Muscle layer of colon (tissue), 2 donors: ENCODE results near the gene CLEC20A.

Source experiments
- H3K27ac ChIP-seq: one replicate; pipeline ENCODE4 v1.7.0; 2013; ENCODE audit warnings: low read depth, mild to moderate bottlenecking, low read length, moderate library complexity
- H3K27me3 ChIP-seq, 2 donors: one replicate each; pipeline ENCODE4 v1.7.0; 2013; ENCODE audit warnings: low read length in 2 of 2, mild to moderate bottlenecking in 2 of 2; ENCODE audit not compliant: insufficient read depth in 2 of 2, control insufficient read depth in 1 of 2
- H3K36me3 ChIP-seq: one replicate; pipeline ENCODE4 v1.7.0; 2013; ENCODE audit warnings: mild to moderate bottlenecking, low read length; ENCODE audit not compliant: insufficient read depth
- H3K4me1 ChIP-seq: one replicate; pipeline ENCODE4 v1.7.0; 2013; ENCODE audit warnings: mild to moderate bottlenecking, low read length; ENCODE audit not compliant: insufficient read depth
- H3K4me3 ChIP-seq, 2 donors: one replicate each; pipeline ENCODE4 v1.7.0; 2013; ENCODE audit warnings: low read length in 2 of 2, low read depth in 1 of 2, mild to moderate bottlenecking in 1 of 2, moderate library complexity in 1 of 2
- H3K9ac ChIP-seq: one replicate; pipeline ENCODE4 v1.7.0; 2013; ENCODE audit warnings: low read length
- H3K9me3 ChIP-seq: one replicate; pipeline ENCODE4 v1.7.0; 2013; ENCODE audit warnings: mild to moderate bottlenecking, low read length
- donor health status: abdominal sarcoma.
- donor health status: Adenocarcinoma of cecum.

CLEC20A gene

GRCh38 chr1:178496410-178497135 is at the start of gene CLEC20A:
TSS of gene CLEC20A (minus strand) at chr1:178496964. CDS start at chr1:178496939, 25 bp downstream.
- Histone ChIP-seq H3K27me3 (no peaks in the 10 kb centered on the region), H3K9me3 (no peaks in the 10 kb centered on the region), H3K4me3 (no peak within 1 kb of the TSS), H3K27ac (no peak within 1 kb of the TSS), H3K36me3 (no peaks in the 10 kb centered on the region), H3K4me1 (no peaks in the 10 kb centered on the region), H3K9ac (no peak within 1 kb of the TSS)

- Histone ChIP-seq H3K4me3 (peak overlapping the region in 1 of 2 donors; percentile 27), H3K9ac (no peak overlapping the region)
Observed at GRCh38 chr1:178544531-178544930, 47.8 kb upstream of the CLEC20A start.

GRCh38 chr1:178543290-178543607 is 46.5 kb upstream of the CLEC20A start:
- H3K9me3 ChIP-seq: no peaks in the 10 kb centered on the region
- peak overlapping the region; percentile 95 for H3K27ac ChIP-seq
- H3K4me1 ChIP-seq: peaks cover 31% of the 10 kb centered on the region
- H3K9ac ChIP-seq: peak overlapping the region; percentile 11
- peak overlapping the region; percentile 99 to 100 for H3K4me3 ChIP-seq
- no peaks in the 10 kb centered on the region for H3K27me3 ChIP-seq
- H3K36me3 ChIP-seq: peaks cover 8% of the 10 kb centered on the region

More at GRCh38 chr1:178544531-178544930, 47.8 kb upstream of the CLEC20A start:
- Histone ChIP-seq H3K27ac (peak overlapping the region; percentile 48), H3K4me1 (peaks cover 31% of the 10 kb centered on the region), H3K36me3 (peaks cover 8% of the 10 kb centered on the region), H3K9me3 (no peaks in the 10 kb centered on the region), H3K27me3 (no peaks in the 10 kb centered on the region)

DNA sequence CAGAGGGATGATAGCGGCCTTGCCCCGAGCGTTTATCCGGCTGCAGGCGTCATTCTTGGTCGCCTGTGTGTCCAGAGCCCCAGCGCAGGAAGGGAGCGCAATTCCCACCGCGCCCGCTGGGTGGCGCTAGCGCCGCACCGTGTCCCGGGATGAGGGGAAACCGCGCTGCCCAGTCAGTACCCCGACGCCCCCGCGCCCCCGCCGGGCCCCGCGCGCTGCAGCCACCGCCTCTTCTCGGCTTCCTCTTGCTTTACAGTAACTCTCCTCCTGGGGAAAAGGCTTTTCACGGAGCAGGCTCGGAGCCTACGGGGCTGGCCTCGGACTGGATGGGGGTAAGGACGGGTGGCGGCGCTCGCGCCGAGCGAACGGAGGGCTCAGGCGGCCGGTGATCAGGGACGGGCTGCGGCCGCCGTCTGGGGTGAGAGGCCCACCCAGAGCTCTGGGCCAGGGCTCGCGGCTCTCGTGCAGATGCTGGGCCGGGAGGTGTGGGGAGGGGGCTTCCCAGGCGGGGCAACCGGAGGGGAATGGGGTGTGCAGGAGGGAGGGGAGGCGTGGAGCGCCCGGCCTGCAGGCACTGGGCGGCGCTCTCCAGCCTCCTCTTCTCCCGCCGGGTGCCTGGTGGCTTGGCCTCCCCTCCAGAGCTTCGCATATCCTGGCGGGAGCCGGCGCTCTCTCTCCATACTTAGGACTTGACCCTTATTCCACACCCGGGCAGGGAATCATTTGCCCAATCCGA is 46.0 kb upstream of the CLEC20A start:
- Histone ChIP-seq H3K36me3 (peaks cover 3% of the 10 kb centered on the region), H3K4me3 (peak overlapping the region; percentile 99 to 100), H3K9ac (peak overlapping the region; percentile 76), H3K27ac (peak overlapping the region; percentile 95), H3K9me3 (no peaks in the 10 kb centered on the region), H3K27me3 (no peaks in the 10 kb centered on the region), H3K4me1 (peaks cover 31% of the 10 kb centered on the region)

DNA sequence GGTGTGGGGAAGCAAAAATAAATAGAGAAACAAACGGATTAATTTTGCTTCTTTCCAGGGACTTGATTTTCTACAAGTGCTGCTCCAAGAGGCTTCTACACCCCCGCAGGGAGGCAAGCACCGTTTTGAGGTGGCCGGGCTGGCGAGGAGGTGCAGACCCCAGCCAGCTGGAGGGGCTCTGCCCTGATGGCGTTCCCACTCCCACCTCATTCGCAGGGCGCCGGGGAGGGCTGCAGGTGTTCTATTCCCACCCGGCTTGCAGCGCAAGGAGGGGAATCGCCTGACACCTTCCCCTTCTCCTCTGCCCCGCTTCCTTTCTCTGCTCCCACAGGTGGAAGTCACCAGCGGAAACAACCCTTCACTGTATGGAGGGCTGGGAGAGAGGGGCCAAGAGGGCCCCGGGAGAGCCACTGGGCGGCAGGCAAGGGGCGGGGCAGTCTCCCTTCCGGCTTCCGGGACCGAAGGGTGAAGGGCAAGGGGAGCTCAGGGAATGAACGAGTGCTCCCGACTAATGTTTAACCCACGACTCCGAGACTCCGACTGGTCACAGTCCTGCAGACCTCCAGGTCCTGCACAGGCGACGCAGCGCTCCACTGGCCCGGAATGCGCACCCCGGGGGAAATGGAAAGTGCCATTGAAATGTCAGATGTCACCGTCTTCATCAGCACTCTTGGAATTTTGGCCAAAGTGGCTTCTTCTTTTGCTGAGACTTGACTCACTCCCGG is 45.2 kb upstream of the CLEC20A start:
- Histone ChIP-seq H3K9me3 (no peaks in the 10 kb centered on the region), H3K4me3 (peak overlapping the region; percentile 99 to 100), H3K27me3 (no peaks in the 10 kb centered on the region), H3K27ac (peak overlapping the region; percentile 95), H3K36me3 (no peaks in the 10 kb centered on the region), H3K9ac (peak overlapping the region; percentile 76), H3K4me1 (peaks cover 31% of the 10 kb centered on the region)

- peak overlapping the region in 1 of 2 donors; percentile 100 for H3K4me3 ChIP-seq
Observed at GRCh38 chr1:178541379-178541778, 44.6 kb upstream of the CLEC20A start.

DNA sequence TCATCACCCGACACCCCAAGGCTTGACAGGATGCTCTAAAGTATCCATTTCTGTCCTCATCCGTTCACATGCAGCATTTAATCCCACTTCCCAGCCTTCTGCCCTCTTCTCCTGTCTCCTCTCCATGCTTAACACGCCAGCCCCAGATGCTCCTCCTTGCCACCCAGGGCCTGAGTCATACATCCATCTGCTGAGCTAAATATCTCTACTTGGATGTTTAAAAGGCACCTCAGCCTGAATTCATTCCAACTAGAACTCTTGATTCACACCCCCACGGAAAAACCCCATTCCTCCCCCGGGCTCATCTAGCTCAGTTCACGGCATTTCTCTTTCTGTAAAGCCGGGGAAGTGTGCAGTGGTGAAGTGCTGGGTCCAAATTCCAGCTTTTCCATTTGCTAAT is 43.9 kb upstream of the CLEC20A start:
- Histone ChIP-seq H3K4me3 (no peak overlapping the region), H3K9ac (no peak overlapping the region), H3K36me3 (no peaks in the 10 kb centered on the region), H3K9me3 (no peaks in the 10 kb centered on the region), H3K27me3 (no peaks in the 10 kb centered on the region), H3K4me1 (peaks cover 28% of the 10 kb centered on the region), H3K27ac (no peak overlapping the region)

More at GRCh38 chr1:178541379-178541778, 44.6 kb upstream of the CLEC20A start:
- H3K27me3 ChIP-seq: no peaks in the 10 kb centered on the region
- peaks cover 31% of the 10 kb centered on the region for H3K4me1 ChIP-seq
- H3K9me3 ChIP-seq: no peaks in the 10 kb centered on the region
- peak overlapping the region; percentile 76 for H3K9ac ChIP-seq
- H3K36me3 ChIP-seq: no peaks in the 10 kb centered on the region
- H3K27ac ChIP-seq: no peak overlapping the region

DNA sequence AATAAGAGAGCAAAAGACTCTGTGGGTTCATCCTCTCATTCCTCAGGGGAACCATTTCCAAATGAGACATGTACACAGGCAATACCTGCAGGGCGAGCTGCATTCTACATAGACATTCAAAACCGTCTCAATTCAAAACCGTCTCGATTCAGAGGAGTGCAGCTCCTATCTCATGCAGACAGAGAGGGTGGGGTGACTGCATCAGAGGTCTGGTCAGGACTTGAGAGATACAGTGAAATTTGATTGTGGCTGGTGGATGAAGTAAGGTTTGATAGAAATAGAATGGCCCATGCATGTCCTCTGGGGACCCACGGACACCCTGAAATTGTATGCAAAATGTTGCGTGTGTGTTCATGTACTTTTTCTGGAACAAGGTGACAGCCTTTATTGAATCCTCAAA is 43.4 kb upstream of the CLEC20A start:
- Histone ChIP-seq H3K4me1 (peaks cover 23% of the 10 kb centered on the region), H3K36me3 (no peaks in the 10 kb centered on the region), H3K9me3 (no peaks in the 10 kb centered on the region), H3K27me3 (no peaks in the 10 kb centered on the region), H3K9ac (no peak overlapping the region), H3K4me3 (no peak overlapping the region), H3K27ac (no peak overlapping the region)

- Histone ChIP-seq H3K27ac (no peak overlapping the region), H3K36me3 (no peaks in the 10 kb centered on the region), H3K4me1 (peaks cover 14% of the 10 kb centered on the region), H3K27me3 (no peaks in the 10 kb centered on the region), H3K4me3 (no peak overlapping the region), H3K9me3 (no peaks in the 10 kb centered on the region), H3K9ac (no peak overlapping the region)
Observed at GRCh38 chr1:178539291-178539690, 42.5 kb upstream of the CLEC20A start.

DNA sequence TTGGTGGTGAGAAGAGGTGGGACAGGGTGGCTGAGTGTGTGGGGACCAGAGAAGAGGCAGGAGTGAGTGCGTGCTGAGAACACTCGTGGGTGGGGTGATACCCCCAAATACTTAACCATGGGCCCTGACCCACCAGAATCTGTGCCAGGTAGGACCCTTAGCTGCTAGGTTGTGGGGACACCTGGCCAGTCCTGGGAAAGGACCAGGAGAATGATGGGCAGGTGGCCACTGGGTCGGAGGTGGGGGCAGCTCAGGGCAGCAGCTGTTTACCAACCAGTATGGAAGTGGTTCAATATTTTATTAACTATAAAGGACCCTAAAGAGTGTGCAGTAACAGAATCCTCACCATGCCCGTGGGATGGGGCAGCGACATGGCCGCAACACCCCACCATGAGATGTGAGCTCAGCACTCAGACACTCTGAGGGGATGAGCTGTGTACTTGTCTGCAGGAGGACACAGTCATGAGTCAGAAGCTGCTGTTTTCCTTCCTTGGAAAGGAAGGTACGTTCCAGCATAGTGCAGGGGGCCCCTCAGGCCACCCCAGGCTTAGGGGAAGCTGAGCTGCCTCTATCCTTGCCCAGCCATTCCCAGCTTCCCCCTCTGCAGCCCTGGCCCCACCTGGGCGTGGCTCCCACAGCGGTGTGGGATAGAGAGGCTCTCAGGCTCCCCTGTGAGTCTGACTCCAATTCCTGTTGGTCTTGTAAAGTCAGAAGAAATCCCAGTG is 41.6 kb upstream of the CLEC20A start:
- Histone ChIP-seq H3K36me3 (no peaks in the 10 kb centered on the region), H3K27ac (no peak overlapping the region), H3K9me3 (no peaks in the 10 kb centered on the region), H3K4me1 (peaks cover 6% of the 10 kb centered on the region), H3K27me3 (no peaks in the 10 kb centered on the region), H3K9ac (no peak overlapping the region), H3K4me3 (no peak overlapping the region)
